COLO668 (cell line): ENCODE data around the gene IGFALS.
"Not testable (repeated sequence)": the region's sequence is repeated elsewhere in the genome, so short reads cannot be mapped to it uniquely, and the experiment has no call there.

Experiments used
- DNase-seq: peaks from one replicate; lab custom pipeline; 2025; ENCODE audit not compliant: unreplicated experiment; lab: John Stamatoyannopoulos, UW

IGFALS gene

GRCh38 chr16:1818204-1818872 is 24.8 kb upstream of the IGFALS start:
- no peak for DNase-seq

GRCh38 chr16:1817716-1818115 is 24.2 kb upstream of the IGFALS start:
- DNase-seq, result no peak

GRCh38 chr16:1817276-1817589 is 23.7 kb upstream of the IGFALS start:
- no peak for DNase-seq

- no peak for DNase-seq
Measured at GRCh38 chr16:1816396-1817275, 23.1 kb upstream of the IGFALS start.

GRCh38 chr16:1815461-1815860 is 22.0 kb upstream of the IGFALS start:
- DNase-seq, result no peak

GRCh38 chr16:1812732-1813163 is 19.2 kb upstream of the IGFALS start:
- DNase-seq, result peak; percentile 90

GRCh38 chr16:1810536-1810935 is 17.0 kb upstream of the IGFALS start:
- DNase-seq, result no peak

- no peak for DNase-seq
Measured at GRCh38 chr16:1810106-1810505, 16.6 kb upstream of the IGFALS start.

GRCh38 chr16:1809281-1809801 is 15.8 kb upstream of the IGFALS start:
- DNase-seq, result no peak

- no peak for DNase-seq
Measured at GRCh38 chr16:1808691-1809090, 15.2 kb upstream of the IGFALS start.

GRCh38 chr16:1807626-1808025 is 14.1 kb upstream of the IGFALS start:
- DNase-seq, result no peak

GRCh38 chr16:1800701-1801100 is 7.2 kb upstream of the IGFALS start:
- DNase-seq, result no peak

GRCh38 chr16:1799263-1799662 is 5.8 kb upstream of the IGFALS start:
- not testable (repeated sequence) for DNase-seq

GRCh38 chr16:1794908-1795666 is 1.6 kb upstream of the IGFALS start:
- no peak for DNase-seq

GRCh38 chr16:1794221-1794871 is 841 bp upstream of the IGFALS start:
- DNase-seq, result peak; percentile 86

- DNase-seq, result no peak
Measured at GRCh38 chr16:1792836-1793577, 498 bp downstream of the IGFALS start.

GRCh38 chr16:1791943-1792812 is 1.3 kb downstream of the IGFALS start:
- no peak for DNase-seq

GRCh38 chr16:1791256-1791942 is 2.1 kb downstream of the IGFALS start:
- no peak for DNase-seq
